H1 (cell line): ENCODE measurements around the gene SLC25A31. TPM values are rescaled to one million over a fixed set of nuclear protein-coding genes. Genes with fewer than 3 reads are reported as not detected.

Source experiments
- CBX5 ChIP-seq: fragments of 300-800, 300-1000 bp; sonication (generic); IDR thresholded peaks from 2 replicates; pipeline ENCODE4 v1.7.1; 2016; ENCODE audit warnings: antibody characterized with exemption, low read length, low read depth
- E2F6 ChIP-seq: IDR thresholded peaks from 2 replicates; pipeline ENCODE4 v1.6.1; 2012; ENCODE audit warnings: inconsistent platforms
- MAFK ChIP-seq: IDR thresholded peaks from 2 replicates; pipeline ENCODE4 v1.6.1; 2012; ENCODE audit warnings: low read depth, mild to moderate bottlenecking, improper control_type of control experiment, low read length
- SRF ChIP-seq: IDR thresholded peaks from 2 replicates; pipeline ENCODE4 v1.6.1; 2011; ENCODE audit warnings: mild to moderate bottlenecking, low read depth, low read length, moderate library complexity
- TBP ChIP-seq: IDR thresholded peaks from 2 replicates; pipeline ENCODE4 v1.6.1; 2011; ENCODE audit warnings: low read depth, low read length, improper control_type of control experiment
- polyA plus RNA-seq, 7 experiments: library from polyadenylated mRNA; depleted of rRNA in 3 of 7; stranded (reverse) in 5 of 7; unstranded in 2 of 7; fragments of >200 nt in 5 of 7; fragments of 200-250 nt in 2 of 7; gene quantifications; 1 replicate in 5 of 7; 2 replicates in 1 of 7; 4 replicates in 1 of 7; pipeline versions ENCODE4 v1.2.1 to v1.2.3, GENCODE V29; 2011 to 2013; ENCODE audit warnings: missing spikeins in 2 of 7, mixed read lengths in 2 of 7
- total RNA-seq: library from RNA; stranded (reverse); fragmentation: NEBNext Ultra II Directional; extraction: Animal tissue kit (Norgen Biotek cat#: 25700); gene quantifications from 2 replicates; pipeline ENCODE4 v1.2.1, GENCODE V29; 2021

The SLC25A31 gene
- total and polyA plus RNA-seq, 2 of the 8 experiments (the other 6 are each of a cell fraction or from before 2014, with no cell fraction given), result not detected

GRCh38 chr4:127793528-127793927 is 63.3 kb downstream of the SLC25A31 start (continued):
- TF ChIP-seq E2F6, result no peak
- TF ChIP-seq SRF, result no peak
- TF ChIP-seq CBX5, result no peak
- no peak for TF ChIP-seq MAFK
- no peak for TF ChIP-seq TBP
